Gastrocnemius medialis (tissue), 4 donors: ENCODE results near the gene LARGE1.

Experiments
- CTCF ChIP-seq, 5 experiments: fragments of 450-650 bp in 3 of 5; fragments of 200-600 bp in 2 of 5; sonication (generic) in 2 of 5; IDR thresholded peaks in 4 of 5; conservative IDR thresholded peaks in 1 of 5; 1 replicate in 4 of 5; 2 replicates in 1 of 5; pipeline ENCODE4 v1.5.1; 2016 to 2019; ENCODE audit warnings: antibody characterized with exemption in 5 of 5, mild to moderate bottlenecking in 3 of 5, moderate library complexity in 3 of 5
- POLR2A ChIP-seq, 2 donors: fragments of 450-650 bp; IDR thresholded peaks; one replicate each; pipeline ENCODE4 v1.6.1; 2017; ENCODE audit warnings: antibody characterized with exemption in 2 of 2, mild to moderate bottlenecking in 2 of 2, moderate library complexity in 2 of 2

- TF ChIP-seq POLR2A (IDR thresholded peaks at IDR 0.05): no peak
- no peak for TF ChIP-seq CTCF (IDR thresholded peaks at IDR 0.05 in 4 of 5, conservative IDR thresholded peaks at IDR 0.05 in 1 of 5)
These were observed 204.9 kb downstream of the LARGE1 start for GRCh38 chr22:33715237-33715985.
